Measurements from ENCODE around the gene KCNK3.
"Not testable (repeated sequence)": the region's sequence is repeated elsewhere in the genome, so short reads cannot be mapped to it uniquely, and the experiment has no call there.

KCNK3 gene

GRCh38 chr2:26757873-26758789 lies 65.6 kb downstream of the KCNK3 start:
- no peaks in the 10 kb centered on the region for H3K27me3 ChIP-seq (ENCODE audit: control insufficient read depth, insufficient read depth, low read length)
- no peak overlapping the region for H3K9ac ChIP-seq (ENCODE audit: low read length)
- H3K27ac ChIP-seq (ENCODE audit: low read length) = no peak overlapping the region
- H3K4me1 ChIP-seq (ENCODE audit: control insufficient read depth, low read depth, low read length) = peaks cover 17% of the 10 kb centered on the region
- no peaks in the 10 kb centered on the region for H3K36me3 ChIP-seq (ENCODE audit: control insufficient read depth, low read depth, low read length)
- no peak overlapping the region for H3K4me3 ChIP-seq (ENCODE audit: low read length)
- no peaks in the 10 kb centered on the region for H3K9me3 ChIP-seq (ENCODE audit: control insufficient read depth, low read depth, low read length)

DNA sequence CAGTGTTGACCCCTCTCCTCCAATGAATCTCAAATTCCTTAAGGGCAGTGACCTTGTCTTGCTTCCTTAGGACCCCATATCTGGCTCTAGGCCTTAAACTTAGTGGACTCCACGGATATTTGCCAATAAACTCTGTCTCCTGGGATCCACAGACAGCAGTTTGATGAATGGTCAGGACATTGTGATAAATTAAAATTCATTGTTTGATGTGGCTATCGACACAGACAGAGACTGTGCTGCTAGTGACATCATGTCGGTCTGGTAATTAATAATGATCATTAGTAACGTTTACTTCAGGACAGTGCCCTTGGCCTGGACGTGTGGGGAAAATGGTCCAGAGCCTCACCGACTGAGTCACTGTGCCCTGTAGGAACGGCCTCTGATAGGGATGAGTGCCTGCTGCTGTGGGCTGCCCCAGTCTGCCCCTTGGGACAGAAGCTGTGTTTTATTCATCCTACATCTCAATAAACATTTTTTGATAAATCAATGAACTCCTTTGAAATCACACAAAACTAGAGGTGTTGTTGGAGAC lies 66.3 kb downstream of the KCNK3 start:
- Histone ChIP-seq H3K4me3 (ENCODE audit: low read length) (no peak overlapping the region), H3K27me3 (ENCODE audit: control insufficient read depth, insufficient read depth, low read length) (no peaks in the 10 kb centered on the region), H3K4me1 (ENCODE audit: control insufficient read depth, low read depth, low read length) (peaks cover 17% of the 10 kb centered on the region), H3K27ac (ENCODE audit: low read length) (no peak overlapping the region), H3K9me3 (ENCODE audit: control insufficient read depth, low read depth, low read length) (no peaks in the 10 kb centered on the region), H3K9ac (ENCODE audit: low read length) (no peak overlapping the region), H3K36me3 (ENCODE audit: control insufficient read depth, low read depth, low read length) (no peaks in the 10 kb centered on the region)

DNA sequence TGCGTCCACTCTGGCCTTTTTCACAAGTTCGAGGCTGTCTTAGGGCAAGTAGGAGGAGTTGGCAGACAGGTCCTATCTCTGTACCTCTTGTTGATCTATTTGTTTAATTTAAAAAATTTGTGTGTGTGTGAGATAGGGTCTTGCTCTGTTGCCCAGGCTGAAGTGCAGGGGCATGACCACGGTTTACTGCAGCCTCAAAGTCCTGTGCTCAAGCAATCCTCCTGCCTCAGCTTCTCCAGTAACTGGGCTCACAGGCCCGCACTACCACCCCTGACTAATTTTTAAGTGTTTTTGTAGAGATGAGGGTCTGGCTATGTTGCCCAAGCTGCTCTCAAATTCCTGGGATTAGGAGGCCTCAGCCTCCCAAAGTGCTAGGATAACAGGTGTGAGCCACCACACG lies 67.3 kb downstream of the KCNK3 start:
- Histone ChIP-seq H3K27me3 (ENCODE audit: control insufficient read depth, insufficient read depth, low read length) (peaks cover 5% of the 10 kb centered on the region), H3K4me3 (ENCODE audit: low read length) (no peak overlapping the region), H3K9me3 (ENCODE audit: control insufficient read depth, low read depth, low read length) (no peaks in the 10 kb centered on the region), H3K36me3 (ENCODE audit: control insufficient read depth, low read depth, low read length) (no peaks in the 10 kb centered on the region), H3K27ac (ENCODE audit: low read length) (no peak overlapping the region), H3K9ac (ENCODE audit: low read length) (no peak overlapping the region), H3K4me1 (ENCODE audit: control insufficient read depth, low read depth, low read length) (peaks cover 16% of the 10 kb centered on the region)

DNA sequence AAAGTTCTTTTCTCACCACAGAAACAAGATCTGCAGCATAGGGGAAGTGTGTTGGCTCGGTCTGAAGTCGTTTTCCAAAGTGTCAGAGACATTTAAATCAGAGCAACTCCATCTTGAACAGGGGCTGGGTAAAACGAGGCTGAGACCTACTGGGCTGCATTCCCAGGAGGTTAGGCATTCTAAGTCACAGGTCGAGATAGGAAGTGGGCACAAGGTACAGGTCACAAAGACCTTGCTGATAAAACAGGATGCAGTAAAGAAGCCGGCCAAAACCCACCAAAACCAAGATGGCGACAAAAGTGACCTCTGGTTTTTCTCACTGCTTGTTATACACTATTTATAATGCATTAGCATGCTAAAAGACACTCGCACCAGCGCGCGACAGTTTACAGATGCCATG lies 68.5 kb downstream of the KCNK3 start:
- not testable (repeated sequence) for H3K27me3 ChIP-seq (ENCODE audit: control insufficient read depth, insufficient read depth, low read length); H3K27ac ChIP-seq (ENCODE audit: low read length); H3K9me3 ChIP-seq (ENCODE audit: control insufficient read depth, low read depth, low read length); H3K36me3 ChIP-seq (ENCODE audit: control insufficient read depth, low read depth, low read length); H3K4me3 ChIP-seq (ENCODE audit: low read length); H3K4me1 ChIP-seq (ENCODE audit: control insufficient read depth, low read depth, low read length); H3K9ac ChIP-seq (ENCODE audit: low read length)

GRCh38 chr2:26763019-26763418 lies 70.5 kb downstream of the KCNK3 start:
- Histone ChIP-seq H3K9ac (ENCODE audit: low read length) (no peak overlapping the region), H3K36me3 (ENCODE audit: control insufficient read depth, low read depth, low read length) (no peaks in the 10 kb centered on the region), H3K27ac (ENCODE audit: low read length) (no peak overlapping the region), H3K4me1 (ENCODE audit: control insufficient read depth, low read depth, low read length) (peaks cover 4% of the 10 kb centered on the region), H3K4me3 (ENCODE audit: low read length) (no peak overlapping the region), H3K9me3 (ENCODE audit: control insufficient read depth, low read depth, low read length) (no peaks in the 10 kb centered on the region), H3K27me3 (ENCODE audit: control insufficient read depth, insufficient read depth, low read length) (peaks cover 10% of the 10 kb centered on the region)

- Histone ChIP-seq H3K27me3 (ENCODE audit: control insufficient read depth, insufficient read depth, low read length) (peaks cover 10% of the 10 kb centered on the region), H3K27ac (ENCODE audit: low read length) (no peak within 1 kb of the TSS), H3K9ac (ENCODE audit: low read length) (peak within 1 kb of the TSS; percentile 55), H3K9me3 (ENCODE audit: control insufficient read depth, low read depth, low read length) (no peaks in the 10 kb centered on the region), H3K4me1 (ENCODE audit: control insufficient read depth, low read depth, low read length) (peaks cover 4% of the 10 kb centered on the region), H3K4me3 (ENCODE audit: low read length) (peak within 1 kb of the TSS; percentile 85), H3K36me3 (ENCODE audit: control insufficient read depth, low read depth, low read length) (no peaks in the 10 kb centered on the region)
Observed at GRCh38 chr2:26764078-26764887, 71.8 kb downstream of the KCNK3 start, which contains the start of gene SLC35F6. Gene SLC35F6, plus strand, starts transcription at chr2:26764284. Its CDS starts 66 bp downstream, at chr2:26764350.

GRCh38 chr2:26764906-26765305 lies 72.4 kb downstream of the KCNK3 start:
- H3K27ac ChIP-seq (ENCODE audit: low read length) = no peak overlapping the region
- H3K36me3 ChIP-seq (ENCODE audit: control insufficient read depth, low read depth, low read length) = no peaks in the 10 kb centered on the region
- H3K27me3 ChIP-seq (ENCODE audit: control insufficient read depth, insufficient read depth, low read length) = peaks cover 10% of the 10 kb centered on the region
- H3K4me3 ChIP-seq (ENCODE audit: low read length) = peak overlapping the region; percentile 85
- peak overlapping the region; percentile 55 for H3K9ac ChIP-seq (ENCODE audit: low read length)
- H3K9me3 ChIP-seq (ENCODE audit: control insufficient read depth, low read depth, low read length) = no peaks in the 10 kb centered on the region
- H3K4me1 ChIP-seq (ENCODE audit: control insufficient read depth, low read depth, low read length) = peaks cover 4% of the 10 kb centered on the region

DNA sequence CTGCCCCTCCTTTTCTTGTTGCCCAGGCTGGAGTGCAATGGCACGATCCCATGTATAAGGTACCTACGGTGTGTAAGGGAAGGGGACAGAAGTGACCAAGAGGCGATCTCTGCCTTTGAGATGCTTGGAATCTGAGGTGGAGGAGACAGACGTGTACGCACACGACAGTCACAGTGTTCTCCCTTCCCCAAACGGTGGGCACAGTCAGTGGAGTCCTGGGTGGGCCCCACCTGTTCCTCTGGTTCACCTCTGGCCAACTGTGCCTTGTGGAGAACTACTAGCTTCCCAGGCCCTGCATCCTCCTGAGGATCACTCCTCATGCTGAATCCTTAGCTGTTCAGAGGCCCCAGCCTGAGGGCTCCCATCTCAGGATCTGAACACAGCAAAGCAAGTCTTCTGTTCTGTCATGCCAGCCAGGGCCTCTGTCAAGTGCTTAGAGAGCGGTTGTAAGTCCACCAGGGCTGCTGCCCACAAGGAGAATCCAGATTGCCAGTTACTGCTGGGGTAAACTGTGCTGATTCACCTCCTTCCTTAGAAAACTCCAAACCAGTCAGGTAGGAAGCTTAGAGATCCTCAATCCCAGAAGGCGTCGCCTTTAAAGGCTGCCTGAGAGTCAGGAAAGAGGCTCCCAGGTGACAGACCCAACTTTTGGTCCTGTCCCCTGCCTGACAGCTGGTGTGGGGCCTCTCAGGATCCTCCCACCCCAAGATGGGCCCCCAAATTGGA lies 73.1 kb downstream of the KCNK3 start:
- Histone ChIP-seq H3K27ac (ENCODE audit: low read length) (no peak overlapping the region), H3K9ac (ENCODE audit: low read length) (no peak overlapping the region), H3K9me3 (ENCODE audit: control insufficient read depth, low read depth, low read length) (no peaks in the 10 kb centered on the region), H3K4me1 (ENCODE audit: control insufficient read depth, low read depth, low read length) (peaks cover 4% of the 10 kb centered on the region), H3K36me3 (ENCODE audit: control insufficient read depth, low read depth, low read length) (no peaks in the 10 kb centered on the region), H3K4me3 (ENCODE audit: low read length) (no peak overlapping the region), H3K27me3 (ENCODE audit: control insufficient read depth, insufficient read depth, low read length) (peaks cover 10% of the 10 kb centered on the region)

GRCh38 chr2:26767129-26767528 lies 74.6 kb downstream of the KCNK3 start:
- Histone ChIP-seq H3K4me1 (ENCODE audit: control insufficient read depth, low read depth, low read length) (peaks cover 4% of the 10 kb centered on the region), H3K9me3 (ENCODE audit: control insufficient read depth, low read depth, low read length) (no peaks in the 10 kb centered on the region), H3K27me3 (ENCODE audit: control insufficient read depth, insufficient read depth, low read length) (peaks cover 10% of the 10 kb centered on the region), H3K36me3 (ENCODE audit: control insufficient read depth, low read depth, low read length) (no peaks in the 10 kb centered on the region), H3K9ac (ENCODE audit: low read length) (no peak overlapping the region), H3K4me3 (ENCODE audit: low read length) (no peak overlapping the region), H3K27ac (ENCODE audit: low read length) (no peak overlapping the region)

GRCh38 chr2:26767894-26768487 lies 75.5 kb downstream of the KCNK3 start:
- H3K9ac ChIP-seq (ENCODE audit: low read length) = no peak overlapping the region
- H3K27me3 ChIP-seq (ENCODE audit: control insufficient read depth, insufficient read depth, low read length) = peaks cover 10% of the 10 kb centered on the region
- peaks cover 4% of the 10 kb centered on the region for H3K4me1 ChIP-seq (ENCODE audit: control insufficient read depth, low read depth, low read length)
- H3K36me3 ChIP-seq (ENCODE audit: control insufficient read depth, low read depth, low read length) = no peaks in the 10 kb centered on the region
- no peak overlapping the region for H3K4me3 ChIP-seq (ENCODE audit: low read length)
- H3K27ac ChIP-seq (ENCODE audit: low read length) = no peak overlapping the region
- H3K9me3 ChIP-seq (ENCODE audit: control insufficient read depth, low read depth, low read length) = no peaks in the 10 kb centered on the region

- Histone ChIP-seq H3K27me3 (ENCODE audit: control insufficient read depth, insufficient read depth, low read length) (peaks cover 10% of the 10 kb centered on the region), H3K36me3 (ENCODE audit: control insufficient read depth, low read depth, low read length) (no peaks in the 10 kb centered on the region), H3K9me3 (ENCODE audit: control insufficient read depth, low read depth, low read length) (no peaks in the 10 kb centered on the region), H3K9ac (ENCODE audit: low read length) (no peak overlapping the region), H3K4me1 (ENCODE audit: control insufficient read depth, low read depth, low read length) (peaks cover 4% of the 10 kb centered on the region), H3K4me3 (ENCODE audit: low read length) (no peak overlapping the region), H3K27ac (ENCODE audit: low read length) (no peak overlapping the region)
Observed at GRCh38 chr2:26768759-26769088, 76.2 kb downstream of the KCNK3 start.

All from iPS-18a (cell line).